ENCODE results near the gene HIVEP2. TPM values are rescaled to one million over a fixed set of nuclear protein-coding genes. Genes with fewer than 3 reads are reported as not detected.
A peak's percentile ranks its signal among the peaks of the same experiment; 100 is the strongest.
"Not testable (repeated sequence)": the region's sequence is repeated elsewhere in the genome, so short reads cannot be mapped to it uniquely, and the experiment has no call there.

Gene HIVEP2, protein sequence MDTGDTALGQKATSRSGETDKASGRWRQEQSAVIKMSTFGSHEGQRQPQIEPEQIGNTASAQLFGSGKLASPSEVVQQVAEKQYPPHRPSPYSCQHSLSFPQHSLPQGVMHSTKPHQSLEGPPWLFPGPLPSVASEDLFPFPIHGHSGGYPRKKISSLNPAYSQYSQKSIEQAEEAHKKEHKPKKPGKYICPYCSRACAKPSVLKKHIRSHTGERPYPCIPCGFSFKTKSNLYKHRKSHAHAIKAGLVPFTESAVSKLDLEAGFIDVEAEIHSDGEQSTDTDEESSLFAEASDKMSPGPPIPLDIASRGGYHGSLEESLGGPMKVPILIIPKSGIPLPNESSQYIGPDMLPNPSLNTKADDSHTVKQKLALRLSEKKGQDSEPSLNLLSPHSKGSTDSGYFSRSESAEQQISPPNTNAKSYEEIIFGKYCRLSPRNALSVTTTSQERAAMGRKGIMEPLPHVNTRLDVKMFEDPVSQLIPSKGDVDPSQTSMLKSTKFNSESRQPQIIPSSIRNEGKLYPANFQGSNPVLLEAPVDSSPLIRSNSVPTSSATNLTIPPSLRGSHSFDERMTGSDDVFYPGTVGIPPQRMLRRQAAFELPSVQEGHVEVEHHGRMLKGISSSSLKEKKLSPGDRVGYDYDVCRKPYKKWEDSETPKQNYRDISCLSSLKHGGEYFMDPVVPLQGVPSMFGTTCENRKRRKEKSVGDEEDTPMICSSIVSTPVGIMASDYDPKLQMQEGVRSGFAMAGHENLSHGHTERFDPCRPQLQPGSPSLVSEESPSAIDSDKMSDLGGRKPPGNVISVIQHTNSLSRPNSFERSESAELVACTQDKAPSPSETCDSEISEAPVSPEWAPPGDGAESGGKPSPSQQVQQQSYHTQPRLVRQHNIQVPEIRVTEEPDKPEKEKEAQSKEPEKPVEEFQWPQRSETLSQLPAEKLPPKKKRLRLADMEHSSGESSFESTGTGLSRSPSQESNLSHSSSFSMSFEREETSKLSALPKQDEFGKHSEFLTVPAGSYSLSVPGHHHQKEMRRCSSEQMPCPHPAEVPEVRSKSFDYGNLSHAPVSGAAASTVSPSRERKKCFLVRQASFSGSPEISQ (N-terminal part only)
- 8.9 and 12.3 TPM in 2 replicates for total RNA-seq

GRCh38 chr6:142945049-142945445 lies at the start of gene HIVEP2:
TSS of gene HIVEP2 (minus strand) at chr6:142945176. CDS start at chr6:142774738, 170,438 bp downstream.
- DNase-seq (ENCODE audit: low read depth): no peak
- TF ChIP-seq CTCF (conservative IDR thresholded peaks at IDR 0.05; ENCODE audit: low read depth, low read length): peak; percentile 0
- H3K4me3 ChIP-seq (ENCODE audit: low read depth, low read length): peak within 1 kb of the TSS; percentile 82

- DNase-seq (ENCODE audit: low read depth): no peak
- no peak overlapping the region for H3K4me3 ChIP-seq (ENCODE audit: low read depth, low read length)
- TF ChIP-seq CTCF (conservative IDR thresholded peaks at IDR 0.05; ENCODE audit: low read depth, low read length): no peak
These were observed 49.0 kb upstream of the HIVEP2 start for GRCh38 chr6:142993977-142994376.

DNA sequence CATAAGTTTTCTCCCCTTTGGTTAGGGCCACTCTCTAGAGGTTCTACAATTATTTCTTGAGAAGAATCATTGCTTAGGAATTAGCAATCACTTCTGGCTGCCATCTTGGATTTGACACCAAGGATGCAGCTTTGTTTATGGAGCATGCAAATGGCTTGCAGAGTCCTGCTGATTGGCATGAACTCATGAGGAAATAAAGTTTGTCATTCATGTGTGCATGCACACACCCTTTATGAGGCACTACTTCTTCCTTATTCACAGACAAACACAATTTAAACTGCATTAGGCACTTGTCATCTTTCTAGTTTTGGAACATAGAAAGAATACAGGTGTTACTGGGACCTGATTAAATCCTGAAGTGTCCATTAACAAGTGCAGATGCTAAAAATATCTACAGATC lies 42.5 kb upstream of the HIVEP2 start:
- no peak for TF ChIP-seq CTCF (conservative IDR thresholded peaks at IDR 0.05; ENCODE audit: low read depth, low read length)
- H3K4me3 ChIP-seq (ENCODE audit: low read depth, low read length): no peak overlapping the region
- no peak for DNase-seq (ENCODE audit: low read depth)

DNA sequence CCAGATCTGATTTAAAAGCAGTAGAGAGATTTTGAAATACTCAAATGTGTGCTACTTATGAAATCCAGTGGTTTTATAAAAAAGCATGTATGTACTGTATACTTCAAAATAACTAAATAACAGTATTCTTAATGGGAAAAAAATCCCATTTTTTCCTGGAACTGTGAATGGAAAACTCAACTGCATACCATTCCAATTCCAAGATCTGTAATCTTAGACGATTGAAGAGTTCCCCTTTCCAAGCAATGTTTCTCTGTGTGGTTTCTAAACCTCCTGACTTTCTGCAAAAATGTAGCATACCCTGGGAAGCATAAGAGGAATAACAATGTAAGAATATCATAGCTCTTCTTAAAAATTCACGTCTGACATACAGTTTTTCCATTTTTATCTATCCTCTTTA lies 40.3 kb upstream of the HIVEP2 start:
- H3K4me3 ChIP-seq (ENCODE audit: low read depth, low read length): no peak overlapping the region
- DNase-seq (ENCODE audit: low read depth): no peak
- TF ChIP-seq CTCF (conservative IDR thresholded peaks at IDR 0.05; ENCODE audit: low read depth, low read length): no peak

DNA sequence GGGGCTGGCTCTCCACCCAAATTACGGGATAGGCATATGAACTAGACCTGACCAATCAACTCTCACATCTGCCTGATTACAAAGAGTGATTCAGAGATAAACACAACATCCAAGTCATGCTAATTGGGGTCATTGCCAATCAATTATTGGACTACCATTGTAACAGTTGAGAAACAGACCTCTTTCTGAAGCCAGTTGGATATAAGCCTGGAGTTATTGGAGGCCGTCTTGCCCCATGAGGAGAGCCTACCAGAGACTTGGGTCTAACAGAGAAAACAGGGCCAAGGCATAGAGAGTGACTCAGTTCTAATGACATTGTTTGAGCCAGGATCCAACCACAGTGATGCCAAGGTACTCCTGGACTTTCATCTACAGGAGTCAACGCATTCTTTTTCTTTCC lies 39.4 kb upstream of the HIVEP2 start:
- no peak for DNase-seq (ENCODE audit: low read depth)
- no peak for TF ChIP-seq CTCF (conservative IDR thresholded peaks at IDR 0.05; ENCODE audit: low read depth, low read length)
- H3K4me3 ChIP-seq (ENCODE audit: low read depth, low read length): no peak overlapping the region

DNA sequence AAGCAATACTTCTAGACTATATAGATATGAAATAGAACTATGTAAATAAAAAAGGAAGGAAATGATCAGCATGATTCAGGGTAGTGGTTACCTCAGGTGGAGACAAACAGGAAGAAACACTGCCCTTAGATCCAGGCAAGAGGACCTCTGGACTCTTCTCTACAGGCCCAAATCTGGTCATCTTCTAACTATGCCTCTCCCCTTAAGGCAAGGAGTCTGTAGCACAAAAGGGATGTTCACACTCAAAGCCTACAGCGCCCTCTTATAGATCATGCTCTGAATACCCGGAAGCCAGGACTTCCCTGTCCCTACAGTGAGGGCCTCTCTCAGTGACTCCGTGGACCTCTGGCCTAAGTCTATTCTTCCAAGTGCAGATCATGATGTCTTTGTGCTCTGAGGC lies 30.4 kb upstream of the HIVEP2 start:
- no peak for DNase-seq (ENCODE audit: low read depth)
- no peak for TF ChIP-seq CTCF (conservative IDR thresholded peaks at IDR 0.05; ENCODE audit: low read depth, low read length)
- H3K4me3 ChIP-seq (ENCODE audit: low read depth, low read length): no peak overlapping the region

GRCh38 chr6:142970941-142971340 lies 26.0 kb upstream of the HIVEP2 start:
- DNase-seq (ENCODE audit: low read depth); H3K4me3 ChIP-seq (ENCODE audit: low read depth, low read length): not testable (repeated sequence)

All from epithelial cell of proximal tubule (primary cell).